ENCODE data around the gene COX7B. TPM values are rescaled to one million over a fixed set of nuclear protein-coding genes. Genes with fewer than 3 reads are reported as not detected.
A peak's percentile ranks its signal among the peaks of the same experiment; 100 is the strongest.
"Not testable (repeated sequence)": the region's sequence is repeated elsewhere in the genome, so short reads cannot be mapped to it uniquely, and the experiment has no call there.

COX7B gene
- total and polyA plus RNA-seq, 4 experiments from 2014 or later: 115 to 658 (median 254) TPM

- DNase-seq: no peak
- ChIA-PET POLR2A (ENCODE audit: partially characterized antibody) (no interaction called here), CTCF (ENCODE audit: partially characterized antibody) (no interaction called here)
- no peaks in the 10 kb centered on the region for H3K36me3 Mint-ChIP-seq
- Histone ChIP-seq H3K9me3 (ENCODE audit: control insufficient read depth in 1 of 2, low read length in 2 of 2) (no peaks in the 10 kb centered on the region), H3K27me3 (ENCODE audit: insufficient read depth, low read length) (no peaks in the 10 kb centered on the region), H3K27ac (ENCODE audit: low read depth, low read length) (no peak overlapping the region), H3K4me3 (ENCODE audit: low read length in 2 of 2) (no peak overlapping the region), H3K4me1 (ENCODE audit: insufficient read depth, low read length) (no peaks in the 10 kb centered on the region), H3K36me3 (ENCODE audit: insufficient read depth, low read length) (no peaks in the 10 kb centered on the region)
- H3K4me3 Mint-ChIP-seq: no peak overlapping the region
- peaks cover 2 to 10% (median 2%) of the 10 kb centered on the region in 4 donors for H3K4me1 Mint-ChIP-seq
- no peaks in the 10 kb centered on the region for H3K9me3 Mint-ChIP-seq
- no peak overlapping the region for H3K27ac Mint-ChIP-seq
- H3K27me3 Mint-ChIP-seq: no peaks in the 10 kb centered on the region
- intact Hi-C loops (cut with micrococcal nuclease): no loop called here
Measured at GRCh38 chrX:77938083-77938680, 38.9 kb downstream of the COX7B start.

GRCh38 chrX:77945031-77945430 lies 45.8 kb downstream of the COX7B start:
- Mint-ChIP-seq H3K4me1 (peaks cover 2 to 13% (median 5%) of the 10 kb centered on the region in 4 donors), H3K27ac (peak overlapping the region in 2 of 7 donors; percentile 57 to 60)
- H3K4me1 ChIP-seq (ENCODE audit: insufficient read depth, low read length); CTCF ChIA-PET (ENCODE audit: partially characterized antibody); H3K27me3 ChIP-seq (ENCODE audit: insufficient read depth, low read length); H3K4me3 ChIP-seq (ENCODE audit: low read length in 2 of 2); H3K27me3 Mint-ChIP-seq; POLR2A ChIA-PET (ENCODE audit: partially characterized antibody); H3K4me3 Mint-ChIP-seq; H3K36me3 ChIP-seq (ENCODE audit: insufficient read depth, low read length); intact Hi-C loops (cut with micrococcal nuclease); DNase-seq; H3K27ac ChIP-seq (ENCODE audit: low read depth, low read length); H3K9me3 Mint-ChIP-seq; H3K9me3 ChIP-seq (ENCODE audit: control insufficient read depth in 1 of 2, low read length in 2 of 2); H3K36me3 Mint-ChIP-seq: not testable (repeated sequence)

GRCh38 chrX:77945910-77946545 lies 46.8 kb downstream of the COX7B start:
- Mint-ChIP-seq H3K4me3 (no peak overlapping the region), H3K4me1 (peaks cover 2 to 13% (median 5%) of the 10 kb centered on the region in 4 donors), H3K9me3 (no peaks in the 10 kb centered on the region), H3K27me3 (no peaks in the 10 kb centered on the region), H3K36me3 (no peaks in the 10 kb centered on the region), H3K27ac (no peak overlapping the region)
- H3K9me3 ChIP-seq (ENCODE audit: control insufficient read depth in 1 of 2, low read length in 2 of 2): no peaks in the 10 kb centered on the region
- H3K36me3 ChIP-seq (ENCODE audit: insufficient read depth, low read length): no peaks in the 10 kb centered on the region
- H3K4me1 ChIP-seq (ENCODE audit: insufficient read depth, low read length): no peaks in the 10 kb centered on the region
- H3K27ac ChIP-seq (ENCODE audit: low read depth, low read length): no peak overlapping the region
- no peak for DNase-seq
- intact Hi-C loops (cut with micrococcal nuclease): no loop called here
- no peak overlapping the region for H3K4me3 ChIP-seq (ENCODE audit: low read length in 2 of 2)
- POLR2A ChIA-PET (ENCODE audit: partially characterized antibody): interaction anchor here (0.8 kb wide), 1 partner anchor 35 kb away, joined by 3 read pairs; the partner anchor contains the start of gene ATP7A
- H3K27me3 ChIP-seq (ENCODE audit: insufficient read depth, low read length): no peaks in the 10 kb centered on the region
- CTCF ChIA-PET (ENCODE audit: partially characterized antibody): no interaction called here

- no peaks in the 10 kb centered on the region for H3K9me3 Mint-ChIP-seq
- intact Hi-C loops (cut with micrococcal nuclease): no loop called here
- no peaks in the 10 kb centered on the region for H3K27me3 Mint-ChIP-seq
- H3K27ac ChIP-seq (ENCODE audit: low read depth, low read length): no peak overlapping the region
- POLR2A ChIA-PET (ENCODE audit: partially characterized antibody): interaction anchor here (0.8 kb wide), 1 partner anchor 36 kb away, joined by 3 read pairs; the partner anchor contains the start of gene ATP7A
- H3K27ac Mint-ChIP-seq: no peak overlapping the region
- H3K36me3 Mint-ChIP-seq: no peaks in the 10 kb centered on the region
- CTCF ChIA-PET (ENCODE audit: partially characterized antibody): no interaction called here
- H3K4me3 Mint-ChIP-seq: no peak overlapping the region
- H3K4me1 ChIP-seq (ENCODE audit: insufficient read depth, low read length): no peaks in the 10 kb centered on the region
- H3K36me3 ChIP-seq (ENCODE audit: insufficient read depth, low read length): no peaks in the 10 kb centered on the region
- no peaks in the 10 kb centered on the region for H3K9me3 ChIP-seq (ENCODE audit: control insufficient read depth in 1 of 2, low read length in 2 of 2)
- peaks cover 2 to 13% (median 4%) of the 10 kb centered on the region in 4 donors for H3K4me1 Mint-ChIP-seq
- H3K27me3 ChIP-seq (ENCODE audit: insufficient read depth, low read length): no peaks in the 10 kb centered on the region
- H3K4me3 ChIP-seq (ENCODE audit: low read length in 2 of 2): no peak overlapping the region
- DNase-seq: no peak
Measured at GRCh38 chrX:77946571-77946970, 47.3 kb downstream of the COX7B start.

- ChIA-PET CTCF (ENCODE audit: partially characterized antibody) (no interaction called here), POLR2A (ENCODE audit: partially characterized antibody) (no interaction called here)
- H3K4me3 ChIP-seq (ENCODE audit: low read length in 2 of 2): no peak overlapping the region
- no peaks in the 10 kb centered on the region for H3K36me3 Mint-ChIP-seq
- DNase-seq: no peak
- H3K27ac ChIP-seq (ENCODE audit: low read depth, low read length): no peak overlapping the region
- no peaks in the 10 kb centered on the region for H3K9me3 ChIP-seq (ENCODE audit: control insufficient read depth in 1 of 2, low read length in 2 of 2)
- no peaks in the 10 kb centered on the region for H3K27me3 ChIP-seq (ENCODE audit: insufficient read depth, low read length)
- intact Hi-C loops (cut with micrococcal nuclease): no loop called here
- no peak overlapping the region for H3K4me3 Mint-ChIP-seq
- no peaks in the 10 kb centered on the region for H3K4me1 ChIP-seq (ENCODE audit: insufficient read depth, low read length)
- H3K4me1 Mint-ChIP-seq: peaks cover 0 to 8% (median 4%) of the 10 kb centered on the region in 4 donors
- H3K27me3 Mint-ChIP-seq: no peaks in the 10 kb centered on the region
- H3K27ac Mint-ChIP-seq: no peak overlapping the region
- H3K36me3 ChIP-seq (ENCODE audit: insufficient read depth, low read length): no peaks in the 10 kb centered on the region
- H3K9me3 Mint-ChIP-seq: no peaks in the 10 kb centered on the region
Measured at GRCh38 chrX:77949840-77950239, 50.6 kb downstream of the COX7B start.

- H3K4me1 Mint-ChIP-seq: peaks cover 4 to 15% (median 6%) of the 10 kb centered on the region in 4 donors
- peaks cover 0 to 4% of the 10 kb centered on the region in 2 donors for H3K36me3 Mint-ChIP-seq
- no peak for DNase-seq
- H3K27ac Mint-ChIP-seq: no peak overlapping the region
- ChIA-PET CTCF (ENCODE audit: partially characterized antibody) (no interaction called here), POLR2A (ENCODE audit: partially characterized antibody) (no interaction called here)
- no peaks in the 10 kb centered on the region for H3K27me3 ChIP-seq (ENCODE audit: insufficient read depth, low read length)
- H3K36me3 ChIP-seq (ENCODE audit: insufficient read depth, low read length): no peaks in the 10 kb centered on the region
- H3K9me3 ChIP-seq (ENCODE audit: control insufficient read depth in 1 of 2, low read length in 2 of 2): no peaks in the 10 kb centered on the region
- peaks cover 0 to 2% (median 0%) of the 10 kb centered on the region in 8 donors for H3K9me3 Mint-ChIP-seq
- H3K27ac ChIP-seq (ENCODE audit: low read depth, low read length): no peak overlapping the region
- no peak overlapping the region for H3K4me3 ChIP-seq (ENCODE audit: low read length in 2 of 2)
- H3K27me3 Mint-ChIP-seq: no peaks in the 10 kb centered on the region
- intact Hi-C loops (cut with micrococcal nuclease): no loop called here
- H3K4me3 Mint-ChIP-seq: no peak overlapping the region
- peaks cover 3% of the 10 kb centered on the region for H3K4me1 ChIP-seq (ENCODE audit: insufficient read depth, low read length)
Measured at GRCh38 chrX:77952173-77952572, 52.9 kb downstream of the COX7B start.

DNA sequence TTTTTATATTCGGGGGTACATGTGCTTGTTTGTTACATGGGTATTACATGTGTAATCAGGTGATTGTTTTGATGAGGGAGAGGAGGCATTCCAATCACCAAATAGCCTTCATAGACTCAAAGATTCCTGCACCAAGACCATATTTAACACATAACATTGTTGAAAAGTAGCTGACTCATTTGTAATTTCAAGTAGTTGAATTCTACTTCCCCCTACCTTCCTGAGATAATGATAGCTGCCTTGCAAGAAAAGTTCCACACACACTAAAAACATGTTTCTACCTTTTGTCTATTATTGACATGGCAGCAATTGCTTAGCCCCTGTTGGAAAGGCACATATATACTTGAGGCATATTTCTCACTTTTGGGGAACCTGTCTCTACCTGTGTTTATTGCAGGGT lies 54.0 kb downstream of the COX7B start:
- Histone ChIP-seq H3K4me3 (ENCODE audit: low read length in 2 of 2) (no peak overlapping the region), H3K27ac (ENCODE audit: low read depth, low read length) (no peak overlapping the region), H3K9me3 (ENCODE audit: control insufficient read depth in 1 of 2, low read length in 2 of 2) (no peaks in the 10 kb centered on the region), H3K4me1 (ENCODE audit: insufficient read depth, low read length) (peaks cover 3% of the 10 kb centered on the region), H3K27me3 (ENCODE audit: insufficient read depth, low read length) (no peaks in the 10 kb centered on the region), H3K36me3 (ENCODE audit: insufficient read depth, low read length) (no peaks in the 10 kb centered on the region)
- H3K4me1 Mint-ChIP-seq: peaks cover 10 to 24% (median 14%) of the 10 kb centered on the region in 4 donors
- H3K27me3 Mint-ChIP-seq: no peaks in the 10 kb centered on the region
- H3K27ac Mint-ChIP-seq: no peak overlapping the region
- peaks cover 0 to 2% (median 0%) of the 10 kb centered on the region in 8 donors for H3K9me3 Mint-ChIP-seq
- intact Hi-C loops (cut with micrococcal nuclease): no loop called here
- ChIA-PET POLR2A (ENCODE audit: partially characterized antibody) (no interaction called here), CTCF (ENCODE audit: partially characterized antibody) (no interaction called here)
- H3K4me3 Mint-ChIP-seq: no peak overlapping the region
- no peak for DNase-seq
- peaks cover 4% of the 10 kb centered on the region in 2 donors for H3K36me3 Mint-ChIP-seq
